Measurements from ENCODE around the gene MNT.

The MNT gene

GRCh38 chr17:2362416-2362815, 38.4 kb downstream of the MNT start:
- no peak for DNase-seq

DNA sequence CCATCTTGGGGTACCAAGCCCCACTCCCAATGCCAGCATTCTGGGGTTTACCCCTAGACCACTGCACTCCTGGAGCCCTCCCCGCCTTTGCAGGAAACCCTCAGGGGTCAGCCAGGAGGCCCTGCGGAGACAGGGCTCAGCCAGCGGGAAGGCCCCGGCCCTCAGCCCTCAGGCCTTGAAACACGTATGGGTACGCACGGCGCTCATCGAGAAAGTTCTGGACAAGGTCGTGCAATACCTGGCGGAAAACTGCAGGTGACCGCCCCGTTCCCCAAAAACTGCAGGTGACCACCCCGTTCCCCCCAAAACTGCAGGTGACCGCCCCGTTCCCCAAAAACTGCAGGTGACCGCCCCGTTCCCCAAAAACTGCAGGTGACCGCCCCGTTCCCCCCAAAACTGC, 38.8 kb downstream of the MNT start:
- no peak for DNase-seq

GRCh38 chr17:2361010-2361760, 39.7 kb downstream of the MNT start:
- DNase-seq = no peak

DNA sequence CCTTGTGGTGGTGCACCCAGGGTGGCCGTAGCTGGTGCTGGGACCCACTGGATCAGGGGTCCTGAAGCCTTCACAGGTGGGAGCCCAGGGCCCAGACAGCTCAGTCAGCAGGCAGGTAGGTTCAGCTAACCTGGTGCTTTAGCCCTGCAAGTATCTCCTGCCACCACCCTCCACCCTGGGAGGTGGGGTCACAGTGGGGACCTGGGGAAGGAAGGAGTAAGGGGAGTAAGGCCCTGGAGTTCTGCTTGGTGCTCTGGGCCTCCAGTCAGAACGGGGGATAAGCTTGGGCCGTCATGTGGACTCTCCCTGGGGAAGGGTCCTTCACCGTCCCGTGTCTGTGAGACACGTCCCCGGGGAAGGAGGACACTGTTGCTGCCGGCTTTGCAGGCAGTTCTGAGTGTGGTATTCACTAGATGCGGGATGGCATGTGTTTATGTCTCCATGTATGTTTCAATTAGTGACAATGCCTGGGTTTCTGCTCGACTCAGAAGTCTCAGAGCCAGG, 42.9 kb downstream of the MNT start:
- DNase-seq = no peak

DNA sequence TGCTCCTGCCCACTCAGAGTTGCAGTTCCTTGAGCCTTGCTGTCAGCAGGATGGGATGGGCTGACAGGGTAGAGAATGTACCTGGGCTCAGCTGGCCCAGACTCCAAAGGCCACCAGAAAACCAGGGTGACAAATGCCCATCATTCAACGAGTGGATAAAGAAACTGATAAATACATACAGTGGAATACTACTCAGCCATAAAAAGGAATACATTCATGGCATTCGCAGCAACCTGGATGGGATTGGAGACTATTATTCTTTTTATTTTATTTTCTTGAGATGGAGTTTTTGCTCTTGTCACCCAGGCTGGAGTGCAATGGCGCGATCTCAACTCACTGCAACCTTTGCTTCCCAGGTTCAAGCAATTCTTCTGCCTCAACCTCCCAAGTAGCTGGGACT, 43.6 kb downstream of the MNT start:
- DNase-seq = no peak

DNA sequence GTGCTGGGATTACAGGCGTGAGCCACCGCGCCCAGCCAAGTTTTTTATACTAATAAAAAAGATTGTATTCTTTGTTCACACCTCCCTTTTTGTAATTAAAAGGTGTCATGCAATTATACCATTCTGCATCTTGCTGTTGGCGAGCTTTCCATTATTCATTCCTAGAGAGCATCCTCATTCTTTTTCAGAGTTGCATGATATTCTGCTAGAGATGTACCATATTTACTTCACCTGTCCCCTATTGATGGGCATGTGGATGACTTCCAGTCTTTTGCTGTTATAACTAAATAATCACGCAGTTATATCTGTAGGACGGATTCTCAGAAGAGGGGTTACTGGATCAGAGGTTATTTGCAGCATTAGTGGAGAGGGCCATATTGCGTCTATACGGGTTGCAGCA, 46.5 kb downstream of the MNT start:
- DNase-seq = no peak

- DNase-seq = no peak
Observed at GRCh38 chr17:2351269-2351668, 49.6 kb downstream of the MNT start.

DNA sequence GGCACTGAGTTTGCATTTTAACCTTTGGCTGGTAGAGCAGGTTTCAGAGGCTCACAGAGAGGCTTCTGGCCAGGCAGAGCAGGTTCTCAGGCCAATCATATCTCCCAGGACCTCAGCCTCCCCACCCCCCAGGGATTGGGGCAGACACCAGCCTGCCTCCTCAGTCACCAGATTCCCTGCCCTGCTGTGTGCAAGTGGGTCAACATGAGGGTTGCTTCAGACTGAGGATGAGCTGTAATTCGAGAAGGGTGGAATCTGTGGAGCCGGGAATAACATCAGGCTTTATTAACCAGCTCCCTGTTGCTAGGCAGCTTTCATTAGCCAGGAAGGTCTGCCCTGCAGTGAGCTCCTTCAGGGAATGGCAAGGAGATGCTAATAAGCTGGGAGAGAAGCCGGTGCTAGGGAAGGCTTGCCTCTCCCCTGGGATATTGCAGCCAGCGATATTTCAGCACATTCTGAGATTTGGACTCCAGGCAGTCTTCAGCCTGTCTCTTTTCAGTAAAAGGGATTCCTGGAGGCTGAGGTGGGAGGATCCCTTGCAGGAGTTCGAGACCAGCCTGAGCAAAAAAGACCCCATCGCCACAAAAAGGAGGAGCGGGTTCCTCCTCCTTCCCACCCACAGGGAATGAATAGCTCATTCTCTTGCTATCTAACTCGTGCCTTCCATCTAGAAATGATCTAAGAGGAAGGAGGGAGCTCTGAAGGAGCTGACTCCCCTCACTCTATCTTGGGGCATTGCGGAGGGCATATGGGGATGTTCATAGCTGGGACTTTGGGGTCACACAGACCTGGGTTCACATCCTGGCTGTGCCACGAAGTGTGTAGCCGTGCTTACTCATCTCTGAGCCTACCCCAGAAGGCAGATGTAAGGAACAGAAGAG, 52.8 kb downstream of the MNT start:
- DNase-seq = peak; percentile 84

GRCh38 chr17:2346475-2346874, 54.4 kb downstream of the MNT start:
- peak; percentile 19 for DNase-seq

DNA sequence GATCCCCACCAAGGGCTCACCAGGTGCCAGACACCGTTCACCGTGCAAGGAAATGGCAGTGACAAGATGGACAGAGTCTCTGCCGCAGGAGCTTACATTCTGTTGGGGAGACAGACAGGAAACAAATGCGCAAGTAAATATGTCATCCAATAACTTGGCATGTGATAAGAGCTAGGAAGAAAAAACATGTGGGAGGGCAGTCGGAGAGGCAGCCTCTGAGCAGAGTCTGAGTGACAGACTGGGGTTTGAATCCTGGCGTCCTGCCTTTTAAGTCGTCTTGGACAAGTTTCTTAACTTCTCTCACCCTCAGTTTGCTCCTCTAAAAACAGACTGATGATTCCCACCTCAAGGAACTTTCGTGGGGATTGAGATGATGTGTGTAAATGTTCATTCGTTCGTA, 56.3 kb downstream of the MNT start:
- DNase-seq = no peak

DNA sequence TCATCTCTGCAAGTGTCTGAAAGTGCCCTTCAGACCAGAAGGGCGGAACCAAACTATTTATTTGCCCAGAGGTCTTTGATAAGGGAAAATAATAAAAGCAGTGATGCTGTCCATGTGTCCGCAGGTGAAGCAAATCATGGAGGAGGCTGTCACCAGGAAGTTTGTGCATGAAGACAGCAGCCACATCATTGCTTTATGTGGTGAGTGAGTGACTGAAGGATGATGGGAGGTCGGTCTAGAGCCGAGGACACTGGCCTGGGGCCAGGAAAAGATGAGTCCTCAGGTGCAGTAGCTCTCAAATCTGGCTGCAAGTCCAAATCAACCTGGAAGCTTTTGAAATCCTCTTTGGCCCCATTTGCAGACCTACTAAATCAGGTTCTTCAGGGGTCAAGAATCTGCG, 57.4 kb downstream of the MNT start:
- no peak for DNase-seq

GRCh38 chr17:2338315-2338657, 62.6 kb downstream of the MNT start:
- peak; percentile 20 for DNase-seq

DNA sequence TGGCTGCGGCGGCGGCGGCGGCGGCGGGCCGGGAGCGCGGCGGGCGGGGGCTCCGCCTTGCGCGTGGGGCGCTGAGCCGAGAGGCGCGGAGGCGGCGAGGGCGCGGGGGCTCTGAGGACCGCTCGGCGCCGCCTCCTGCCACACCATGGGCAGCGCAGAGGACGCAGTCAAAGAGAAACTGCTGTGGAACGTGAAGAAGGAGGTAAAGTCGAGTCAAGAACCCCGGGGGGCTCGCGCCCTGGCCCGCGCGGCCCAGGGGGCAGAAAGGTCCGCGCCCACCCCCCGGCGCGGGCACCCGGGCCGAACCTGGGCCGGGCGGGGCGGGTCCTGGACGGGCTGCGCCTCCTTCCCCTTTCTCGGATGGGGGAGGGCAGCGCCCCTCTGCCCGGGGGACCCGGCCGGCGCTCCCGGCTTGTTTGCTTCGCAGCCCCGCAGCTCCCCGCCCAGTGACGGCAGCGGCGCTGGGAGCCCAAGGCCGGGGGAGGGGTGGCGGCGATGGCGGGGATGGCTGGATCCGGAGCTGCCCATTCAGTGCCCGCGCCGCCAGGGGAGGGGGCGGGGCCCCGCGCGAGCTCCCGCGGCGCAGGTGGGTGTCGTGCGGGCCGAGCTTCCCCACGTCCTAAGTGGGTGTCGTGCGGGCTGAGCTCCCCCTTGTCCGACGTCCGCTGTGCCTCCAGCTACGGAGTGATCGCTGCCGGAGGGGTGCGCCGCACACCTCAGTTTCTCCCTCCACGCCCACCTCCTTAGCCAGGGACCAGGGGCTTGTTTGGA, 63.1 kb downstream of the MNT start:
- peak; percentile 56 for DNase-seq

DNA sequence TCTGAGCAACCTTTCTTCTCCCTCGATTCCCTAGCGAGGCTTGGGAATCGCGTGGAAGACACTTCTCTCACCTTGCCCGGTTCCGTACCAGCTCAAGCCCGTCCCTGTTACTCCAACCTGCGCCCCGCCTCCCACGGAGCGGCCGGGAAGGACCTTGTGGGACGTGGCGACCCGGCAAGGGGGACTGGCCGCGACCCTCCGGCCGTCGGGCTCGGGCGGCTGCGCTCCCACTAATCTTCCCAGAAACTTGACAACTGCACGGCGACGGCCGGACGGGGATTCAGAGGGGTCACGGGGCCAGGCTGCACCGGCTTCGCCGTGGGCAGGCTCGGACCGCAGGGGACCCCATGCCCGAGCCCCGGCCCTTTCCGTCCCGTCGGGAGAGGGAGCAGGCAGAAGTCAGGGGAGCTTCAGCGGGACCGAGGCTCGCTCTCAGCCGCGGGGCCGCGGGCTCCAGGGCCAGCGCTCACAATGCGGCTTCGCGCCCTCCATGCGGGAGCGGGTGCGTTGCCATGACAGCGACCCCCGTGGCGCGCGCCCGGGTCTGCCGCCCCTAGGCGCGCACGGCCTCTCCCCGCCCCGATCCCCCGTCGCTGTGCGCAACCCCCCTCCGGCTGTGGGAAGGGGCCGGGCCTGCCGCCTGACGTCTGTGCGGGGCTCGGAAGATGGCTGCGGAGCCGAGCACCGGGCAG, 63.9 kb downstream of the MNT start, which contains the start of gene SGSM2:
SGSM2 (plus strand) TSS at position 650 of the 692 bp plus-strand sequence. CDS start 188 bp downstream, outside the sequence.
- DNase-seq = peak; percentile 57

GRCh38 chr17:2336215-2336851, 64.5 kb downstream of the MNT start, which contains the start of gene TSR1:
TSS of gene TSR1 (minus strand) at chr17:2336457. CDS start at chr17:2336427, 30 bp downstream.
- DNase-seq = peak; percentile 92

DNA sequence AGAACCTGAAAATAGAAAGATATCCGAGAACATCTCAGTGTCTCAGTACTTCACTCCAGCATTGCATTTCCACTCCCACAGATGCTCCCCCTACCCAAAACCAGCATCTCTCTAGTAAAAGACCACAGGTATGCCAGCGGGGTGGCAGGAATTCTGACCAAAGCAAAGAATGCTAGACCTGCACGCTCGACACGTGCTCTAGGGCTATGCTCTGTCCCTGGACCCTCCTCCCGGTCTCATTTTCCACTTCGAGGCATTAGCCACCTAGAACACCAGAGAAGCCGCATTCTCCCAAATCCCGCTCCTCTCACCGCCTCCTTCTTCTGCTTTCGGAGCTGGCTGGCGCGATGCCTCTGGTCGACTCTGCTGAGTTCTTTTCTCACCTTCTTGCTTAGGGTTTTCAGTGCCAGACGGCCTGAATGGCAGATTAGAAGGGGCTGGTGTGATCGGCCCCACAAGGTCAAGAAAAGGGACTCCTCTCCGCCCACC, 65.1 kb downstream of the MNT start:
- peak; percentile 34 for DNase-seq
